Lower leg skin (tissue), 4 donors: ENCODE results near the gene C1orf226. TPM values are rescaled to one million over a fixed set of nuclear protein-coding genes. Genes with fewer than 3 reads are reported as not detected.
"Not testable (repeated sequence)": the region's sequence is repeated elsewhere in the genome, so short reads cannot be mapped to it uniquely, and the experiment has no call there.

ENCODE experiments used
- DNase-seq, 2 donors: peaks; one replicate each; pipeline ENCODE4 v3.0.0-alpha.2; 2019; ENCODE audit warnings: low spot score in 2 of 2
- H3K4me3 ChIP-seq: fragments of 200-600 bp; sonication (generic); 2 replicates; pipeline ENCODE4 v1.5.1; 2017; ENCODE audit warnings: mild to moderate bottlenecking, low read depth; ENCODE audit not compliant: poor library complexity, severe bottlenecking
- CTCF ChIP-seq, 3 donors: fragments of 450-650 bp; IDR thresholded peaks; one replicate each; pipeline ENCODE4 v1.5.1; 2016; ENCODE audit warnings: antibody characterized with exemption in 3 of 3, mild to moderate bottlenecking in 3 of 3, moderate library complexity in 2 of 3
- POLR2A ChIP-seq, 2 donors: fragments of 450-650 bp; IDR thresholded peaks; one replicate each; pipeline ENCODE4 v1.6.1; 2016 to 2017; ENCODE audit warnings: antibody characterized with exemption in 2 of 2, mild to moderate bottlenecking in 1 of 2, moderate library complexity in 1 of 2
- WGBS, 2 donors: methylation state at CpG; one replicate each; pipeline ENCODE4 v1.1.5; 2018; 5-methylcytosine and 5-hydroxymethylcytosine counted together
- intact Hi-C: fragments of 100-400 bp; cut with DNase I; formaldehyde crosslinking; loops from one replicate; pipeline ENCODE4 v1.15.0; 2023; ENCODE audit warnings: low total_unique reads
- total RNA-seq, 4 donors: library from RNA; depleted of rRNA; stranded (reverse); fragments of >200 nt; gene quantifications; one replicate each; pipeline ENCODE4 v1.1.0, GENCODE V29; 2016

The C1orf226 gene
- total RNA-seq, 4 donors from 2014 or later: 3.7 to 14.4 (median 9.6) TPM

DNA sequence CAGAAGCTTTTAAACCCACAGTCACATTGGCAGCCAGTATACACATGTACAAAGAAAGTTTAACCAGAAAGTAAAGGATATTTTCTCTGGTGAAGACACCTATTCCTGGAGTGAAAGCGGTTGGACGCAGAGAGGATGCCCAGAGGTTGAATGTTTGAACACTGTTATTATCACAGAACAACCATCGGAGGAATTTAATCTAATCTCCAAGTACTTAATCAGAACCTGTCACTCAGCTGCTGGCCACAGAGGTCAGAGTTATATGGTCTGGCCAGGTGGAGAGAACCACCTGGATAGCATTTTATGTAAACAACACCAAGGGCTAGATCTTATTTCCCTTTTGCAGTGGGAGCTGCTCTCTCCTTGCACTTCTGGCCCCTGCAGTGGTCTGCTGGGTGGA is 34.2 kb upstream of the C1orf226 start:
- WGBS, 2 donors: 57 to 63% methylated on average over 3 of the region's 3 CpGs
- intact Hi-C loops: no loop called here
- DNase-seq: no peak

DNA sequence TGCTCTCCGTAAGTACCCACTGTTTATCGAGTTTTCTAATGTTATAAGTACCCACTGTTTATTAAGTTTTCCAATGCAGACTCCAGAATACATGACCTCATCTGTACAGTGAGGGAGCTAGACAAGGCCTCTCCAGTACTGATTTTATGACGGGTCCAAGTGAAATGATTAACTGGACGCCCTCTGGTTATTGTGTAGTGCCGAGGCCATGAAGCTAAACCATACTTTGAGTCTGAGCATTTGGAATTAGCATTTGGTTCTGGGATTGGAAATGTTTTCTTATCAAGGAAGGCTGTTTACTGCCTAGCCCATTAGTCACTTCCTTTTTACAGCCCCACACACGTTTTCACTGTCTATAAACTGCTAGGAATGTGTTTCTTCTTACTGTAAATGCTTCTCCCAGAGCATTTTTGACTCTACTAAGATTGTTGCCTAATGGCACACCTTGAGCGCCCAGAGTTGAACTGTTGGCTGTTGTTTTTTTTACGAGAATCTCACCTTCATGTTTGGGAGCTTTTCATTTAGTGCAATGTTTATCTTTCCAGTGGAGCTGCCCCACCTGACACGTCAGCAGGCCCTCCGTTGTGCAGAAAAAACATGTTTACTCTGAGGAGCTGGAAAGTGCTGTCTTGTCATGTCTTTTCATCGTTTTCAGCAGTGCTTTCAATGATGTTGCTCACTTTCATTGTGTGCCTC is 31.7 kb upstream of the C1orf226 start:
- DNase-seq: no peak
- 49 to 50% methylated on average over 11 of the region's 11 CpGs for WGBS, 2 donors
- intact Hi-C loops: loop anchor here (5.0 kb wide), 1 partner anchor 163 kb away; no protein-coding TSS in a partner anchor
- H3K4me3 ChIP-seq: no peak overlapping the region
- TF ChIP-seq CTCF (IDR thresholded peaks at IDR 0.05) (no peak), POLR2A (IDR thresholded peaks at IDR 0.05) (no peak)

More for the DNA sequence above, 34.2 kb upstream of the C1orf226 start:
- TF ChIP-seq POLR2A (IDR thresholded peaks at IDR 0.05): no peak
- no peak for TF ChIP-seq CTCF (IDR thresholded peaks at IDR 0.05)
- H3K4me3 ChIP-seq: no peak overlapping the region

DNA sequence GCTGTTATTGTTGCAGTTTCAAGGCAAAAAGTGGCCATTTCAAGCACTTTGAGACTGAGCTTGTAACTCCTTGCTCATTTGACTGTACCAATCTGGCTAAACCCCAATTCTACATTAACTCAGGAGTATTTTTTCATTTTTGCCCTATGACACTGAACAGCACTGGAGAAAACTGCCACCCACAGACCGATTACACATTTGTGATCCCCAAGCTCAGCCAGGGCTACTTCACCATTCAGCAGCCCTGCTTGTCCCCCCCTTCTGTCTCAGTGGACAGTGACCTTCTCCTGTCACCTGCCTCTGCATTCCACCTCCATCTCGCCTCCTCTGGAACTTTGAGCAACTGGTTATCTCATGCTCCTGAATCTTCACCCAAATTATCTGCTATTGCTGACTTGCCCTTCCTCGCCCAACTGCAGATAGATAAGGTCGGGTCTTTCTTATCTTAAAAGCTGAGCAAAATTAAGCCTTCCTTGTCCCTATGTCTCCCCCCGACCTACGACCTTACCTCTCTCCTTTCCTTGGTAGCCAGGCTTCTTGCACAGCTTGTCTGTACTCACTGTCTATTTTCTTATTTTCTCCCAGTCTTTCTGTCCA is 30.2 kb upstream of the C1orf226 start:
- no peak for TF ChIP-seq POLR2A (IDR thresholded peaks at IDR 0.05)
- no peak for TF ChIP-seq CTCF (IDR thresholded peaks at IDR 0.05)
- intact Hi-C loops: loop anchor here (5.0 kb wide), 1 partner anchor 161 kb away; no protein-coding TSS in a partner anchor
- DNase-seq: no peak
- WGBS, 2 donors: 86 to 88% methylated on average over 6 of the region's 6 CpGs
- H3K4me3 ChIP-seq: no peak overlapping the region

- not testable (repeated sequence) for H3K4me3 ChIP-seq, DNase-seq
- intact Hi-C loops: loop anchor here (5.0 kb wide), 1 partner anchor 160 kb away; no protein-coding TSS in a partner anchor
- 87 to 91% methylated on average over 3 of the region's 4 CpGs for WGBS, 2 donors
Observed at GRCh38 chr1:162351874-162352273, 29.7 kb upstream of the C1orf226 start.

DNA sequence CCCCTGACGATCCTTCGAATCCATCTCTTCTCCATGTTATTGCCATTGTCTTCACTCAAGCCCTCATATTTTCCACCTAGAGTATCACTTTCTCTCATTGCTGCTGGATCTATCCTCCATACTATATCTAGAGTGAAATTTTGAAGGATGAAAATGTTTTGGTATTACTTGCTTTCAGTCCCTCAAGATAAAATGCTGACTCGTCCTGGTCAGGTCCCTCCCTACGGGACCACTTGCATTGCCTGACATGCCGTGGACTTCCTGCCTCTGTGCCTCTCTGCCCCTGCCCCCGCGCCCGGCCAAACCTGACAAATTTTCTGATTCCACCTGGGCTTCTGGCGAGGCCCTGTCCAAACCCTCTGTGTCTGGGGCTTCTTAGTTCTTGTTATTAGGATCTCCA is 28.4 kb upstream of the C1orf226 start:
- intact Hi-C loops: loop anchor here (5.0 kb wide), 1 partner anchor 159 kb away; no protein-coding TSS in a partner anchor
- TF ChIP-seq CTCF (IDR thresholded peaks at IDR 0.05): no peak
- no peak for TF ChIP-seq POLR2A (IDR thresholded peaks at IDR 0.05)
- no peak overlapping the region for H3K4me3 ChIP-seq
- 89 to 91% methylated on average over 9 of the region's 9 CpGs for whole genome bisulfite sequencing, 2 donors
- no peak for DNase-seq

DNA sequence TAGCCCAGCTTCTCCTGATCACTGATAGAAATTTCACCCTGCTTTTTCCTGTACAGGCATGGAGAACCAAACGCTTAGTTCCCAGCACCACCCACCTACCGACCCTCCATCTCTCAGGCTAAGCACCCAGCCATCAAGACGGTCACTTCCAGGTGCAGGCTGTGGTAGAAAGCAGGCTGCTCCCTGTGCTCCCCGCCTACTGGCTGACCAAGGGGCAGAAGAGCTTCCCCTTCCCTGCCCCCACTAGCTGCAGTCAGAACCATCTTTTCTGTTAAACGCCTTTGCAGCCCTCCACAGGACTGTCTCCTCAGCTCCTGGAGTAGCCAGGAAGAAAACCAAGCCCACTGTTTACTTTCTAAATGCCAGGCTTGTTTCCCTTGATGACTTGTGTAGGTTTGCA is 27.8 kb upstream of the C1orf226 start:
- H3K4me3 ChIP-seq: no peak overlapping the region
- 77 to 85% methylated on average over 5 of the region's 5 CpGs for WGBS, 2 donors
- intact Hi-C loops: loop anchor here (5.0 kb wide), 1 partner anchor 159 kb away; no protein-coding TSS in a partner anchor
- TF ChIP-seq POLR2A (IDR thresholded peaks at IDR 0.05): no peak
- TF ChIP-seq CTCF (IDR thresholded peaks at IDR 0.05): no peak
- DNase-seq: no peak
